ENCODE results near the gene ADAMTS2. TPM values are rescaled to one million over a fixed set of nuclear protein-coding genes. Genes with fewer than 3 reads are reported as not detected.

The ADAMTS2 gene
- total and polyA plus RNA-seq, 2 of the 8 experiments (the other 6 are each of a cell fraction or from before 2014, with no cell fraction given), result 6.6 to 7.3 TPM

GRCh38 chr5:179304871-179305270 is 40.4 kb downstream of the ADAMTS2 start:
- H3K4me3 ChIP-seq (ENCODE audit: extremely low read depth in 1 of 4, insufficient read depth in 2 of 4, low read depth in 3 of 4, low read length in 4 of 4), result no peak overlapping the region
- H3K4me2 ChIP-seq (ENCODE audit: insufficient read depth in 1 of 2, low read depth in 2 of 2, low read length in 2 of 2), result no peak overlapping the region
- no peak overlapping the region for H2BK15ac ChIP-seq (ENCODE audit: low read length)
- FAIRE-seq, result no peak
- H3K14ac ChIP-seq (ENCODE audit: insufficient read length), result no peak overlapping the region
- ChIA-PET POLR2A (ENCODE audit: partially characterized antibody) (no interaction called here), CTCF (ENCODE audit: partially characterized antibody) (no interaction called here)
- no peak overlapping the region for H4K5ac ChIP-seq (ENCODE audit: insufficient read length, low read depth, low read length)
- no peak overlapping the region for H2BK12ac ChIP-seq (ENCODE audit: low read depth, low read length)
- no peak overlapping the region for H3K56ac ChIP-seq (replicated peaks; ENCODE audit: insufficient read length, low read depth, low read length)
- H3K9ac ChIP-seq (replicated peaks in 1 of 4; ENCODE audit: extremely low read depth in 1 of 4, low read depth in 3 of 4, low read length in 3 of 4), result no peak overlapping the region
- no peak overlapping the region for H2BK120ac ChIP-seq (replicated peaks; ENCODE audit: low read depth, low read length)
- no peak overlapping the region for H3K23ac ChIP-seq (ENCODE audit: insufficient read length)
- H2AFZ ChIP-seq (ENCODE audit: low read length), result no peak overlapping the region
- H2AK5ac ChIP-seq (ENCODE audit: low read depth, low read length), result no peak overlapping the region
- no peak overlapping the region for H2BK20ac ChIP-seq (ENCODE audit: low read length)
- no peaks in the 10 kb centered on the region for H3K79me1 ChIP-seq (ENCODE audit: low read depth, low read length)
- DNase-seq (ENCODE audit: low read depth in 1 of 2, low spot score in 2 of 2), result no peak
- no peaks in the 10 kb centered on the region for H3K9me3 ChIP-seq (ENCODE audit: insufficient read depth in 2 of 2, low read depth in 1 of 2, low read length in 1 of 2)
- no peak for TF ChIP-seq POLR2AphosphoS5 (IDR thresholded peaks at IDR 0.05; ENCODE audit: low read depth, low read length)
- TF ChIP-seq SIX5 (IDR thresholded peaks at IDR 0.05; ENCODE audit: low read depth, low read length), result no peak
- no peak for TF ChIP-seq EZH2 (IDR thresholded peaks at IDR 0.05; ENCODE audit: low read depth, low read length, severe bottlenecking)
- 92% methylated on average over 1 of the region's 1 CpG; no CpG with 5 or more reads in 1 of the 2 experiments for WGBS, 2 experiments (ENCODE audit: extremely low coverage in 1 of 2, insufficient coverage in 1 of 2, insufficient read length in 1 of 2, insufficient replicate concordance in 2 of 2, low coverage in 1 of 2, low lambda C conversion rate in 2 of 2, missing lambda C conversion rate in 1 of 2)
- H3K27me3 ChIP-seq (replicated peaks in 1 of 4; ENCODE audit: control insufficient read depth in 3 of 4, extremely low read depth in 1 of 4, insufficient read depth in 3 of 4, low read length in 3 of 4), result no peaks in the 10 kb centered on the region
- no peak overlapping the region for H2BK5ac ChIP-seq (ENCODE audit: low read depth, low read length)
- H3K23me2 ChIP-seq (ENCODE audit: low read depth, low read length), result no peaks in the 10 kb centered on the region
- no peaks in the 10 kb centered on the region for H4K20me1 ChIP-seq (replicated peaks in 1 of 2; ENCODE audit: control insufficient read depth in 1 of 2, insufficient read depth in 2 of 2, low read length in 2 of 2)
- no peak overlapping the region for H4K91ac ChIP-seq (replicated peaks; ENCODE audit: insufficient read length, low read length)
- H3K79me2 ChIP-seq (ENCODE audit: control insufficient read depth in 1 of 2, insufficient read depth in 2 of 2, low read length in 2 of 2), result no peaks in the 10 kb centered on the region
- no peaks in the 10 kb centered on the region for H3K36me3 ChIP-seq (ENCODE audit: control insufficient read depth in 2 of 4, insufficient read depth in 4 of 4, low read length in 3 of 4)
- H3K18ac ChIP-seq (ENCODE audit: extremely low read depth, low read length), result no peak overlapping the region
- H3K27ac ChIP-seq (ENCODE audit: low read depth, low read length), result no peak overlapping the region
- H4K8ac ChIP-seq (ENCODE audit: extremely low read depth, insufficient read depth, low read length), result no peak overlapping the region
- H3K4ac ChIP-seq (replicated peaks; ENCODE audit: insufficient read length, low read depth, low read length), result no peak overlapping the region
- no peaks in the 10 kb centered on the region; a peak in 1 of 7 replicates for H3K4me1 ChIP-seq (replicated peaks in 1 of 4; ENCODE audit: control insufficient read depth in 3 of 4, insufficient read depth in 4 of 4, low read length in 3 of 4)
